Measurements from ENCODE around the gene DPPA3.
"Not testable (repeated sequence)": the region's sequence is repeated elsewhere in the genome, so short reads cannot be mapped to it uniquely, and the experiment has no call there.

Gene DPPA3

DNA sequence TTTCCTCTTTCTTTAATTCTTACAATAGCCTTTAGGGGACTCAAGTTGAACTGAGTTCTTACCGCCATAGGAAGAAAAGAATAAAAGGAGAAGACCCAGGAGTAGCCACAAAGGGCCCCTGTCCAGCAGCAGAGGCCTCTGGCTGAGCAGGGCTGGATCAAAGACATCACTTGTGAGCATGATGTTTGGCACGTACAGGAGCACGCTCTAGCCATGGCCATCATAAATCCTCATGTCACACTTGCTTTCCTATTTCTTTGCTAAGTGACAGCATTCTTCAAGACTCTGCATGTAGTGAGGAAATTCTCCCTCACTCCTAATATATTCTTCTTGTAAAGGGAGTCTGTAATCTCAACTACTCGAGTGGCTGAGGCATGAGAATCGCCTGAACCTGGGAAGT, 20.3 kb downstream of the DPPA3 start:
- no peak for DNase-seq

DNA sequence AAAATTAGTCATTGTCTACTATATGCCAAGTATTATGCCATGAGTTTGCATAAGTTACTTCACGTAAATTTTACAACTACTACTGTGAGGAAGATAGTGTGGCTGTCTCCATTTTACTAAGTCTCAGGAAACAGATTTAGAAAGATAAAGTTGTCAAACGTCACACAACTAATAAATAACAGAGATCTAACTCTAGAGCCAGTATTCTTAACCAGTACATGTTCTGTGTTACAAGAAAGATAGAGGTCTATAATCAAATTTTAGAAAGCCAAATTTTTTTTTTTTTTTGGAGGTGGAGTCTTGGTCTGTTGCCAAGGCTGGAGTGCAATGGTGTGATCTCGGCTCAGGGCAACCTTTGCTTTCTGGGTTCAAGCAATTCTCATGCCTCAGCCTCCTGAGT, 21.8 kb downstream of the DPPA3 start:
- DNase-seq, result no peak

DNA sequence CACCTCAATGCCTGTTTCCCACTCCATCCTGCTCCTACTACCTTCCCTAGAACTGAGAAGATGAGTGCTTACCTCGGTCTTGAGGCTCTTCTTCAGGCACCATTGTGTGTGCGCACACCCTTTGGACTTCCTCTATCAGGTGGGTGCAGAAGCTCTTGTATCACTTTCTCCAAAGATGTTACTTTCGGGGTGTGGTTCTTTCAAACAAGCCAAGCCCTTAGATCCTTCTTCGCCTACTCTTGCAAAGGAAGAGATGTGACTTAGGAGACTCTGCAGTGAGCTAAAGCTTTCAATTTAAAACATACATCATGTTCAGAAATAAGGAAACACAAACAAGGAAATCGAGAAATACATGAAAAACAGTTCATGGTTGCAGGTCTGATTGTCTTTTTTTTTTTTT, 36.0 kb downstream of the DPPA3 start, which contains the start of gene CLEC4C:
TSS of gene CLEC4C (minus strand) at position 130 of the 400 bp plus-strand sequence. CDS start at position 103, 27 bp downstream.
- DNase-seq, result no peak

DNA sequence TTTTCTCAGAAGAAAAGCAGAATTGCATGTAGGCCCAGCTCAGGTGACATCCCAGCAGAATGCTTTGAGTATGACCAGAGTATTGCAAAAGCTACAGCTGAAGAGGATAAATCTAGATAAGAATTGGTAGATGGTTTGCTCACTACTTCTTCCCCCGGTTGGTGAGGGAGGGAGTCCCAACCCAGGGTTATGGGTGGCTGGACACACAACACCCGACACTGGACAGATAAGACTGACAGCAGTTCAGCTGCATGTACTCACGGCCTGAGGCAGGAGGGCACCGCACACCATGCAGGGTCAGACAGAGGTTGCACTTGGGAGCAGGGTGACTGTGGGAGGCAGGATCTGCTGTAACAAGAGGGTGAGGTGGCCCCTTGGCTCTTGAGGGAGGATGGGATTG, 37.6 kb downstream of the DPPA3 start:
- DNase-seq, result no peak

DNA sequence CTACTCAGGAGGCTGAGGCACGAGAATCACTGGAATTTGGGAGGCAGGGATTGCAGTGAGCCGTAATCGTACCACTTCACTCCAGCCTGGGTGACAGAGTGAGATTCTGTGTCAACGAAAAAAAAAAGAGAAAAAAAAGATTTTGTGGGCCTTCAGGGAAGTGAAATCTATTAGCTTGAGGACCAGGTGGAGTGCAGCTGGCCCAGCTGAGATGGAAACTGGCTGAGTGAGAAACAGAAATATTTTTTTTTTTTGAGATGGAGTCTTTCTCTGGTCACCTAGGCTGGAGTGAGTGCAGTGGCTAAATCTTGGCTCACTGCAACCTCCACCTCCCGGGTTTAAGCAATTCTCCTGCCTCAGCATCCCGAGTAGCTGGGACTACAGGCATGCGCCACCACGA, 38.2 kb downstream of the DPPA3 start:
- DNase-seq, result no peak

DNA sequence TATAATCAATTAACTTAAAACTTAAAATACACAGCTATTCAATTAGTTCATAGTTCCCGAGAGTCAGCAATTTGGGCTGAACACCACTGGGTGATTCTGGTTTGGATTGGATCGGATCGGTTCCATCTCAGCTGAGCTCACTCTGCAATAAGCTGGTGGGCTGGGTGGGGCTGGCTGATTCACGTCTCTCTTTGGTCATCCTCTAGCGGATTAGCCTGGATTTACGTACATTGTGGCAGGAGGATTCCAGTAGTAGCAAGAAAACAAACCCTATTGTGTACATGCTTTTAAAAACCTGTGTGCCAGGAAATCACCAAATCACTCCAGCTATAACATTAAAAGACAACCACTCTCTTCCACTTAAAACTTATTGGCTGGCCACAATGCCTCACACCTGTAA, 39.1 kb downstream of the DPPA3 start:
- no peak for DNase-seq

DNA sequence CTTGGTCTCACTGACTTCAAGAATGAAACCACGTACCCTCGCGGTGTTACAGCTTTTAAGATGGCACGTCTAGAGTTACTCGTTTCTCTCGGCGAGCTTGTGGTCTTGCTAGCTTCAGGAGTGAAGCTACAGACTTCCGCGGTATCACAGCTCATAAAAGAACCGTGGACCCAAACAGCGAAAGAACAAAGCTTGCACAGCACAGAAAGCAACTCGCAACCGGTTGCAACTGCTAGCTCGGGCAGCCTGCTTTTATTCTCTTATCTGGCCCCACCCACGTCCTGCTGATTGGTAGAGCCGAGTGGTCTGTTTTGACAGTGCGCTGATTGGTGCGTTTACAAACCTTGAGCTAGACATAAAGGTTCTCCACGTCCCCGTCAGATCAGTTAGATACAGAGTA, 40.2 kb downstream of the DPPA3 start:
- DNase-seq, result no peak

DNA sequence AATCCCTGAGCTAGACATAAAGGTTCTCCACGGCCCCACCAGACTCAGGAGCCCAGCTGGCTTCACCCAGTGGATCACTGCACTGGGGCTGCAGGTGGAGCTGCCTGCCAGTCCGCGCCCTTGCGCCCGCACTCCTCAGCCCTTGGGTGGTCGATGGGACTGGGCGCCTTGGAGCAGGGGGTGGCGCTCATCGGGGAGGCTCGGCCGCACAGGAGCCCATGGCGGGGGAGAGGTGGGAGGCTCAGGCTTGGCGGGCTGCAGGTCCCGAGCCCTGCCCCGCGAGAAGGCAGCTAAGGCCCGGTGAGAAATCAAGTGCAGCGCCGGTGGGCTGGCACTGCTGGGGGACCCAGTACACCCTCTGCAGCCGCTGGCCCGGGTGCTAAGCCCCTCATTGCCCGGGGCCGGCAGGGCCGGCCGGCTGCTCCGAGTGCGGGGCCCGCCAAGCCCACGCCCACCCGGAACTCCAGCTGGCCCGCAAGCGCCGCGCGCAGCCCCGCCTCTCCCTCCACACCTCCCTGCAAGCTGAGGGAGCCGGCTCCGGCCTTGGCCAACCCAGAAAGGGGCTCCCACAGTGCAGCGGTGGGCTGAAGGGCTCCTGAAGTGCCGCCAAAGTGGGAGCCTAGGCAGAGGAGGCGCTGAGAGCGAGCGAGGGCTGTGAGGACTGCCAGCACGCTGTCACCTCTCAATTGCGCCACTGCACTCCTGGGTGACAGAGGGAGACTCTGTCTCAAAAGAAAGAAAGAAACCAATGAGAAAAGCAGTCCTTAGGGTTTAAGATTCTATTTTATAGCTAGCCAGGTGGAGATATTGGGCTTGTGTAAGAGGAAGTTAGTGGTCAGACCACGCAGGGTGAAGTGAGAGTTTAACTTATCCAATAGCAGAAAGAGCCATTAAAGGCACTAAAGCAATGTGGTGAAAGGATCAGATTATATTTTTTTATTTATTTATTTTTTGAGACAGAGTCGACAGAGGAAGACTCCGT, 41.0 kb downstream of the DPPA3 start:
- not testable (repeated sequence) for DNase-seq

DNA sequence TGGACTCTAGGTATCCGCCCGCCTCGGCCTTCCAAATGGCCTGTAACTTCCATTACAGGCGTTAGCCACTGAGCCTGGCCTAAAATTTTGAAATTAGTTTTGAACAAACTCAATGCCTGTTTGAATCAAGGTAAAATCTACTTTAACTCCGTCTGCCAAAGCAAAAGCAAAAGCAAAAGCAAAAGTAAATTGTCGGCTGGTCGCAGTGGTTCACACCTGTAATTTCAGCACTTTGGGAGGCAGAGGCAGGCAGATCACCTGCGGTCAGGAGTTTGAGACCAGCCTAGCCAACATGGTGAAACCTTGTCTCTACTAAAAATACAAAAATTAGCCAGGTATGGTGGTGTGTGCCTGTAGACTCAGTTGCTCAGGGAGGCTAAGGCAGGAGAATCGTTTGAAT, 44.4 kb downstream of the DPPA3 start:
- not testable (repeated sequence) for DNase-seq

DNA sequence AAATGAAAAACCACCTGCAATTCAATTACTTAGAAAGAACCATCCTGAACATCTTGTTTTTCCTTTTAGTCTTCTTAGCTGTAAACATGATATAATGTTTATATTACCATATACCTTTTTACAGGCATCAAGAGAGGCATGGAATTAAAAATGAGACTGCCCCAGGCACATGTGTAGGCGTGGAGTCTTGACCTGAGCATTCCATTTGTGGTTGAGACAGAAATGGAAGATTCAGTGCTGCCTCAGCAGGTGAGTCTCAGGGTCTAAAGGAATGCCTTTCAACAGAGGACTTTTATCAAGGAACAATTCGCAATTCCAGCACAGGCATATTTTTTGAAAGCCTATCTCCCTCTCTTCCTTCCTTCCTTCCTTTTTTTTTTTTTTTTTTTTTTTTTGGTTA, 45.8 kb downstream of the DPPA3 start:
- DNase-seq, result no peak

DNA sequence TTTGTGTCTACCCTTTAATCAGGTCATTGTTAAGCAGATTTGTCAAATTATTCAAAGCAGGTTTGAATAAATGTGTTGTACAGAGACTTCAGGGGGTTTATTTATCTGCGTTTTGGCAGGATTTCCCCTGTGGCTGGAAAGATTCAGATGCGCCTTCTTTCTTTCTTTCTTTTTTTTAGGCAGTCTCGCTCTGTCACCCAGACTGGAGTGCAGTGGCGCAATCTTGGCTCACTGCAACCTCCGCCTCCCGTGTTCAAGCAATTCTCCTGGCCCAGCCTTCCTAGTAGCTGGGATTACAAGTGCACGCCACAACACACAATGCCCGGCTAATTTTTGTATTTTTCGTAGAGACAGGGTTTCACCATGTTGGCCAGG, 47.5 kb downstream of the DPPA3 start:
- no peak for DNase-seq
